Fibroblast of pulmonary artery (primary cell): Measurements from ENCODE around the gene KRTAP10-12.

Source experiments
- DNase-seq: peaks from one replicate; pipeline ENCODE4 v3.0.0-alpha.2; 2010; ENCODE audit warnings: low read depth
- H3K4me3 ChIP-seq: replicated peaks from 2 replicates; pipeline ENCODE4 v1.5.1; 2011; ENCODE audit warnings: low read depth, mild to moderate bottlenecking, control low read depth, low read length, moderate library complexity
- CTCF ChIP-seq: IDR thresholded peaks from 2 replicates; pipeline ENCODE4 v1.5.1; 2011; ENCODE audit warnings: mild to moderate bottlenecking, control low read depth, low read length, inconsistent platforms; ENCODE audit errors: missing control alignments

Gene KRTAP10-12

GRCh38 chr21:44706026-44706705 lies 9.2 kb downstream of the KRTAP10-12 start:
- TF ChIP-seq CTCF = no peak
- H3K4me3 ChIP-seq = no peak overlapping the region
- DNase-seq = no peak

- DNase-seq = no peak
- no peak for TF ChIP-seq CTCF
- H3K4me3 ChIP-seq = no peak overlapping the region
Measured at GRCh38 chr21:44706706-44707581, 10.0 kb downstream of the KRTAP10-12 start.

GRCh38 chr21:44708213-44708865 lies 11.4 kb downstream of the KRTAP10-12 start:
- H3K4me3 ChIP-seq = no peak overlapping the region
- DNase-seq = no peak
- TF ChIP-seq CTCF = no peak

- TF ChIP-seq CTCF = no peak
- no peak for DNase-seq
- no peak overlapping the region for H3K4me3 ChIP-seq
Measured at GRCh38 chr21:44708866-44709425, 12.0 kb downstream of the KRTAP10-12 start.

GRCh38 chr21:44709426-44710293 lies 12.7 kb downstream of the KRTAP10-12 start:
- no peak for TF ChIP-seq CTCF
- DNase-seq = no peak
- H3K4me3 ChIP-seq = no peak overlapping the region

GRCh38 chr21:44710294-44710665 lies 13.3 kb downstream of the KRTAP10-12 start:
- H3K4me3 ChIP-seq = no peak overlapping the region
- no peak for TF ChIP-seq CTCF
- DNase-seq = no peak
